NCI-H510A (cell line): ENCODE results near the gene TMLHE.
"Not testable (repeated sequence)": the region's sequence is repeated elsewhere in the genome, so short reads cannot be mapped to it uniquely, and the experiment has no call there.

ENCODE experiments used
- DNase-seq: peaks from one replicate; lab custom pipeline; 2025; lab: John Stamatoyannopoulos, UW

TMLHE gene

DNA sequence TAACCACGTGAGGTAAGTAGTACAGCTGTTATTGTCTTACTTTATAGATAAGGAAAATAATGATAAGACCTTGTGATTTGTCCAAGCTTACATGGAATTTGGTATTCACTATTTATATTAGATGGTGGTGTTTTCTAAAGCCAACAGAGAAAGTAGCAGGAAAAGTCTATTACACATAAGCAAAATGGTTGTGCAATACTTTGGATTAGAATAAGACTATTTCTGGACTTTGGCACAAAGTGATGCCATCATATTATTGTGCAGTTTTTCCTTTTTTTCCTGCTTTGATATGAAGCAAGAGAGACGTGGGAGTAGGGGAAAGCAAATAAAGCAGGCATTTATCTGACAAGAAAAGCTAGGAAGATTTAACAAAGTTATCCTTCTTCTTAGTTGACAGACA lies 117.6 kb downstream of the TMLHE start:
- not testable (repeated sequence) for DNase-seq

DNA sequence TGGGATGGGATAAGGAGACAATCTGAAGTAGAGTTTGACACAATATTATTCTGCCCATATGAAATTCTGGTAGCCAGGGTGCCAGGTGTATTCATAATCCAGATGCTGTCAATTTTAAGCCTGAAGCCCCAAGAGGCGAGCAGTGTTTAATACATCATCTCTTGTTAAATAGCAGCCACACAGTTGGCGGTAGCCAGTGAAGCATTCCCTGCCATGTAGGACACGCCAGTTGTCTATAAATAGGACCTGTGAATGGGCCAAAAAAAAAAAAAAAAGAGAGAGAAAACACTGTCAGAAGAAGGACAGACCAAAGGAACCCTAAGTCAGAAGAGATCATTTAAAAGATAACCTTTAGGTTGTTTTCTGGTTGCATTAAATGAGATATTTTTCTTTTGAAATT lies 121.3 kb downstream of the TMLHE start:
- DNase-seq, result not testable (repeated sequence)

GRCh38 chrX:155477136-155477535 lies 135.6 kb downstream of the TMLHE start:
- not testable (repeated sequence) for DNase-seq

DNA sequence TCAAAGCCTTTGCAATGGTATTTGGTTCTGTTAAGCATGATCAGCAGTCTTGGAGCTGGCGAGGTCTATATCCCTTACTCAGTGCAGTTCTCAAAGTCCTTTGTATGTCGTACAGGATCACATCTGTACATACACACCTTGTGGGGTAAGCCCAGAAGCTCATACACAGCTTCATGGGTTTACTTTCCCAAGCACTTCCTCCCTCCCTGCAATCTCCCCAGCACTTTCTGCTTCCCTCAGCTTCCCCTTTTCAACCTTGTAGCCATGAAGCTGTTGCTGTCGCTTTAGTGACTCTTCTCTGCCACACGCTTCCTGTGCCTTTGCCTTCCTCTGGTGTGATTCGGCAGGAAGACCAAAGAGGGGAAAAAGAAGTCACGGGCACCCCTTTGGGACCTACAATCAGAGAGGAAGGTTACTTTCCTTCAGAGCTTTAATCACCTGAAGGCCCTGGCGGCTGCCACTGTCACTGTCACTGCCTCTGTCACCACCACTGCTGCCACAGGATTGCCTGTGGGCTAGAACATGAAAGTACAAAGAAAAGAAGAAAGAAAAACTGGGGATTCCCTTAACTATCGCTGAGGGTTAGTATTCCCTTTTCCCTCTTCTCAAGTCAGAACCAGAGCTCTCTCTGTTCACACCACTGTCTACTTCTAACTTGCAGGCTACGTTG lies 146.3 kb downstream of the TMLHE start:
- DNase-seq, result not testable (repeated sequence)

DNA sequence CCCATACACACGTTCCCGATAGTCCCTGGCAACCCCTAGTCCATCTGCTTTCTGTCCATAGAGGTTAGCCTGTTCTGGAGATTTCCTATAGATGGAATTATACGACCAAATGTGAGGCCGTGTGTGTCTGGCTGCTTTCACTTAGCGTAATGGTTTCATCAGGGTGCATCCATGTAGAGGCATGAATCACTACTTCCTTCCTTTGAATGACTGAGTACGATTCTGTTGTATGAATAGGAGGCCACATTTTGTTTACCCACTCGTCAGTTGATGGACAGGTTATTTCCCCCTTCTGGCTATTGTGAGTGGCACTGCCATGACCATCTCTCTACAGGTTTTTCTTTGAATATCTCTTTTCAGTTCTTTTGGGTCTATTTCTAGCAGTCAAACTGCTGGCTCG lies 152.3 kb downstream of the TMLHE start:
- not testable (repeated sequence) for DNase-seq

- not testable (repeated sequence) for DNase-seq
These were observed 154.3 kb downstream of the TMLHE start, which contains the start of gene F8A3 for GRCh38 chrX:155458471-155458870. Gene F8A3, minus strand, starts transcription at chrX:155458620. Its CDS starts 20 bp downstream, at chrX:155458600.

- DNase-seq, result not testable (repeated sequence)
These were observed 154.8 kb downstream of the TMLHE start for GRCh38 chrX:155457761-155458447.

DNA sequence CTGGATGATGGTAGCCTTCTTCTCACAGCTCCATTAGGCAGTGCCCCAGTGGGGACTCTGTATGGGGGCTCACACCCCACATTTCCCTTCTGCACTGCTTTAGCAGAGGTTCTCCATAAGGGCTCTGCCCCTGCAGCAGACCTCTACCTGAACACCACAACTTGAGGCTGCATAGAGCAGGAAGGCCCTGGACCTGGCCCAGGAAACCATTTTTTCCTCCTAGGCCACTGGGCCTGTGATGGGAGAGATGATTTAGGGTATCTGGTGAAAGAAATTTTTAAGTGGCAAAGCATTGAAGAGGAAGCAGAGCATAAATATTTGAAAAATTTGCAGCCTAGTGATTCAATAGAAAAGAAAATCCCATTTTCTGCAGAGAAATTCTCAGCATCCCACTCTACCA lies 171.7 kb downstream of the TMLHE start:
- DNase-seq, result no peak
